H54 (cell line): ENCODE measurements around the gene APOL2.
A peak's percentile ranks its signal among the peaks of the same experiment; 100 is the strongest.

Experiments
- DNase-seq: peaks from one replicate; pipeline ENCODE4 v3.0.0; 2011; ENCODE audit warnings: low spot score, mixed read lengths; ENCODE audit not compliant: insufficient read length
- FAIRE-seq: peaks from 3 replicates; lab custom pipeline; 2011; peaks lifted over from hg19 to GRCh38; lab: Jason Lieb, UNC
- POLR2A ChIP-seq: IDR thresholded peaks from 2 replicates; pipeline ENCODE4 v1.6.1; 2011; ENCODE audit warnings: low read depth, mild to moderate bottlenecking, low read length

The APOL2 gene, protein sequence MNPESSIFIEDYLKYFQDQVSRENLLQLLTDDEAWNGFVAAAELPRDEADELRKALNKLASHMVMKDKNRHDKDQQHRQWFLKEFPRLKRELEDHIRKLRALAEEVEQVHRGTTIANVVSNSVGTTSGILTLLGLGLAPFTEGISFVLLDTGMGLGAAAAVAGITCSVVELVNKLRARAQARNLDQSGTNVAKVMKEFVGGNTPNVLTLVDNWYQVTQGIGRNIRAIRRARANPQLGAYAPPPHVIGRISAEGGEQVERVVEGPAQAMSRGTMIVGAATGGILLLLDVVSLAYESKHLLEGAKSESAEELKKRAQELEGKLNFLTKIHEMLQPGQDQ

DNA sequence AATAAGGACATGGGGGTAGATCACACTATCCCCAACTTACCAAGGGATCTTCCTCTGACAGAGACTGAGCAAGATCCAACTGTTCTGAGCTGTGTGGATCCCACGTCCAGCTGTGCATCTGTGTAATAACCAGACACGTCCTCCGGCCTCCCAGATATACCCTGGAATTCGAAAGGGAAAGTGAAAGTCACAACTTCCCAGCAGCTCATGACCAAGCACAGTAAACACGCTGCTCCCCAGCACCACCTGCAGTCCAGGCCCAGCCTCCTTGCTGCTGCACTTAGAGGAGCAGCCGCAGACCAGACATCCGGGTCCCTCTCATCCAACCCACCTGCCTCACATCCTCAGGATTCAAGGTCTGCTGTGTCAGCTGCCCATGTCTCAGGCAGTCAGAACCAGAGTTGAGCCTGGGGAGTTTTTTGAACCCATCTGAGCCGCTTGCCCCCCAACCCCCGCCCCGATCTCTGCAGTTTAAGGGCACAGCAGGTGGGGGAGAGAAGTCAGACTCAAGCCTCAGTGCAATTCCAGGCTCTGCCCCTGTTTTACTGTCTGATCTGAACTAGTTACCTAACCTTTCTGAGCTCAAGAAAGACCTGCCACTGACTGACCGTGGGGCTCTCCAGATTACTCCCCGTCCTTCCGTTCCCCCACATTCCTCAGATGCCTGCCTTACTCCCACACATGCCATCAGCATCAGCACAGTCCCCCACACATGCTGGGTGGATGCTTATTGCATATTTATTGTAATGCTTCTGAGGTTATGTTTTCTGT lies at the start of gene APOL2:
Gene APOL2 (minus strand): TSS at position 127 of the 771 bp plus-strand sequence. CDS start 6,365 bp downstream, outside the sequence.
- FAIRE-seq: peak; percentile 88
- TF ChIP-seq POLR2A: no peak
- peak; percentile 64 for DNase-seq

DNA sequence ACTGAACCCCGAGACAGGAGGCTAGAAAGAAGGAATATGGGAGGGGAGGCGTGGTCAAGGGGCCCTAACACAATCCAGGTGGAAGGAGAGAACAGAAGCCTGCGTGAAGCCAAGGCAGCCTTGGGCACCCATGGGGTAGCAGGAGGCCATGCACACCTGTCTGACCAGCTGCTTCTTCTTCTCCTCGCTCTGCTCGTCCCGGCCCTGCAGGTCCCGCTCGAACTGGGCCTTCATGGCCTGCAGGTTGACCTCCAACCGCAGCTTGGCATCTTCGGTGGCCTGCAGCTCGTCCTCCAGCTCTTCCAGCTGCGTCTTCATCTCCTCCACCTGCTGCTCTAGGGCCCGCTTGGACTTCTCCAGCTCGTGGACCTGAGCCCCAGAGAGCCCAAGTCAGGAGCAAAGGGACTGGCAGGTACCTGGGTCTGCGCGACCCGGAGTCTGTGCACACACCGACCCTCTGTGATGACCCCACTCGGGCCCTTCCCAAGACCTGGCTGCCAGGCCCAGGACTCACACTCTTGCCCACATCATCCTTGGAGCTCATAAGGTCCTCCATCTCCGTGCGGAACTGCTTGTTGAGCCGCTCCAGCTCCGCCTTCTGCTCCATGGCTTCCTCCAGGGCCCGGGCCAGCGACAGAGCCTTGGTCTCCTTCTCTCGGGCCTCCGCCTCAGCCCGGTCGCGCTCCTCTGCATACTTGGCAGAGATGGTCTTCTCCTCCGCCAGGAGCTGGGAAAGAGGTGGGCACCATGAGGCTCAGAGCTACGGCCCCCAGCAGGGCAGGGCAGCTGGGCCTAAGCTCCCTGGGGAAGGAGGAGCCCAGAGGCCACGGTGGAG lies 49.5 kb upstream of the APOL2 start:
- DNase-seq: no peak
- FAIRE-seq: no peak
- no peak for TF ChIP-seq POLR2A

DNA sequence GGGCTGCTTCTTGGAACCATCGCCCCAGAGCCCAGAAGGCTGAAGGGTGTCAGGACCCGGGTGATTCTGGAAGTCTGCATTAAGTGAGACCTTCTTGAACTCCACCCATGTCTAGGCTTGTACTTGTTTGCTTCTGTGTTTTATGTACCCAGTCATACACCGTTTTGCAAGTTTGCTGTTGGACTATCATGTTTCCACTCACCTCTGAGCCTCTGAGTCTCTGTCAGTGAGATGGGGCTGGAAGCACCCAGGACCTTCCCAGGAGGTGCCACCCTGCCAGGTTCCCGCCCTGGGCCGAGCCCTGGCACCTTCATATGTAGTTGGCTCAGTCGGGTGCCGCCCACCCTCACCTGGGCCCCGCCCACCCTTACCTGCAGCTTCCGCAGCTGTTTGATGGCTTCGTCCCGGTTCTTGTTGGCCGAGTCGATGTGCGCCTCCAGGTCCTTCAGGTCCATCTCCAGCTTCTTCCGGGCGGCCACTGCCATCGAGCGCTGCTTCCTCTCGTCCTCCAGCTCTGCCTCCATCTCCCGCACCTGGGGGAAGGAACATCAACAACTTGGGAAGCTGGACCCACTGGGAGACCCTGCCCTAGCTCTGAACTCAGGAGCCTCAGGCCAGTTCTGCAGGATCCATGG lies 48.7 kb upstream of the APOL2 start:
- TF ChIP-seq POLR2A: no peak
- no peak for DNase-seq
- FAIRE-seq: no peak

DNA sequence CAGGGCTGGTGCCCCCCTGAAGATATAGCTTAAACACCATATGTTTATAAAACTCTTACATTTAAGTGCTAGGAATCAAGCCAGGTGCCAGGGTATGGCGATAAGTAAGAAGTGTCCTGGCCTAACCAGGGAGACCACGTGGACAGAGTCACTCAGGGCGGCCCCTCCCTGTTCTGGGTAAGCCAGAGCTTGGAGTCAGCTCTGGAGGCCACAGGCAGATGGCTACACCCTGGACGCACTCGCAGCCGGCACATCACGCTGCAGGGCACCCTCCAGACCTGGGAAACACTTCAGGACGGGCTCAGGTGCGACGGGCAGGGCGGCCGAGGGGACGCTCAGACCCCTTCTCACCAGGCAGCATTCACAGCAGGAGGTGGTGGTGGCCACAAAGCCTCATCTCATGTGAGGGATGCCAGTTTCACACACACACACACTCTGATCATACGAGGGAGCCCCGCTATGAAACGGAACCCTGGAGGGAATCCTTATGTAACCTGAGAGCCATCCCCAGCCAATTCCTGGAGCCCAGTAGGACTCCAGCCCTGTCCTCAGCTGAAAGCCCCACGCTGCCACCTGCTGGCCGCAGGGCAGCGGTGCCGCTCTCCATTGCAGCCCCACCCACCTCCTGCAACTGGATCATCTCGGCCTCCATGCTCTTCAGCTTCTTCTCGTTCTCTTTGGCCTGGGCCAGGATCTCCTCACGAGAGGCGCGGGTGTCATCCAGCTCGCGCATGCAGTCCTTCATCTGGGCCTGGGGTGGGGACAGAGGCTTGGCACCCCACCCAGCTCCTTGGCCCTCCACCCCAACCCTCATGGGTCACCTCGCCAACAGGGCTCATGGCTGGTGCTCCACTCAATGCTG lies 47.0 kb upstream of the APOL2 start:
- TF ChIP-seq POLR2A: no peak
- DNase-seq (peak; percentile 76), FAIRE-seq (peak; percentile 65)

DNA sequence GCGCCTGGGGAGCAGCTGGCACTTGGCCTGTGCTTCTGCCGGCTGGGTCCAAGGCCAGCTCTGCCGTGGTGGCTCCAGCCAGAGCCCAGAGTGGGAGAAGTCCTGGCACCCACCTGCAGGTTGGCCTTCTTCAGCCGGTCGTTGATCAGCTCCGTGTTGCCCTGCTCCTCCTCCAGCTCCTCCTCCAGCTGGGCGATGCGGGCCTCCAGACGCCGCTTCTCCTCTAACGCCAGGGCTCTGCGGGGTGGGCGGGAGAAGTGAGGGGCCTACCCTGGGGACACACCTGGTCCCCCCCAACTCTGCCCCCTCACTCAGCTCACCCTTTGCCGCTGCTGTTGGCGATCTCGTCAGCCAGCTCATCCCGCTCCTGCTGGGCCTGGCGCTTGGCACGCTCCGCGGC lies 46.2 kb upstream of the APOL2 start:
- no peak for FAIRE-seq
- no peak for TF ChIP-seq POLR2A
- DNase-seq: no peak

DNA sequence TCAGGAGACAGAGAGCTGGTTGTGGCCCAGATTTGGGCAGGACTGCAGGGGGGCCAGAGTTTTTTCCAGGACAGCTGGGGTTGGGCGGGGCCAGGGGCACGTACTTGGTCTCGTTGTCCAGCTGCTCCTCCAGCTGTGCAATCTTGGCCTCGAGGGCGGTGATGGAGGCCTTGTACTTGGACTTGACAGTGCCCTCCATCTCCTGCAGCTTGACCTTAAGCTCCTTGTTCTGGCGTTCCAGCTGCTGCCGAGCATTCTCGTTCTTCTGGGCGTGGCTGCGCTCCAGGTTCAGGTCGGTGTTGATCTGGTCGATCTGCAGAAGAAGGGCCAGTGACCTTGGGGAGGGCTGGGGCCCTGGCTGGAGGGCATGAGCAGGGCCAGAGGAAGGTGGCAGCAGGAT lies 45.7 kb upstream of the APOL2 start:
- DNase-seq (no peak), FAIRE-seq (no peak)
- TF ChIP-seq POLR2A: no peak

DNA sequence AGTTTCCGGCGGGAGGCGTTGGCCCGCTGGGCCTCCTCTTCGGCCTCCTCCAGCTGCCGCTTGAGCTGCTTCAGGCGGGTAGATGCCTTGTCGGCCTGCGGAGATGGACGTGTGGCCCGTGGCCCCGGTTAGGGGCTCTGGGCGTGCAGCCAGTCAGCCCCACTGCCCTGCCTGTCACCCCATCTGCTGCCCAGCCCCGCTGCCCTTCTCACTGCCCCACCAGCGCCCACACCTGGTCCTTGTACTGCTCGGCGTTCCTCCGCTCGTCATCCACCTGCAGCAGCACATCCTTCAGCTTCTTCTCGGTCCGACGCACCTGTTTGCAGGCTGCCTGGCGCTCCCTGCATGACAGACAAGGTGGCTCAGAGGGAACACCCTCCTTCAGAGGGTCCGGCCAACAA lies 44.8 kb upstream of the APOL2 start:
- FAIRE-seq (no peak), DNase-seq (no peak)
- no peak for TF ChIP-seq POLR2A

DNA sequence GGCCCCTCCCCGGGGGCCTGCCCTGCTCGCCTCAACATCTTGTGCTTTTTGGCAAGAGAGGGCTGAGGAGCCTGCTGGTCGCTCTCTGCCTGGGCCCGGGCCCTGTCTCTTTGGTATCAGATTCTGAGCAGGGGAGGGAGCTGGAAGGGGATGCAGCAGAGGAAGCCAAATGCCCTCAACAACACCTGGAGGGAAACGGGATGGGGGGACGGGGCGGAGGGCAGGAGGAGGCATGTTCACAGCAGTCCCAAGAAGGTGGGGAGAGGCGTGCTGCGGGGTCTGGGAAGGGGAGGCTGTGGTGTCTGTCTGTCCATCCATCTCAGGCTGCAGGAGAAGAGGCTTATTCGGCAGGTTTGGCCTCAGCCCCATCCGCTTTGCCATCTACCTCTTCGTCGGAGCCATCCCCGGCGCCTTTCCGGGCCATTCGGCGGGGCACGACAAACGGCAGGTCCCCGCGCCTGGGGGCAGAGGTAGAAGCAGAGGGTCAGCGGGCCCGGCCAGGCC lies 43.1 kb upstream of the APOL2 start:
- TF ChIP-seq POLR2A: no peak
- FAIRE-seq: no peak

DNA sequence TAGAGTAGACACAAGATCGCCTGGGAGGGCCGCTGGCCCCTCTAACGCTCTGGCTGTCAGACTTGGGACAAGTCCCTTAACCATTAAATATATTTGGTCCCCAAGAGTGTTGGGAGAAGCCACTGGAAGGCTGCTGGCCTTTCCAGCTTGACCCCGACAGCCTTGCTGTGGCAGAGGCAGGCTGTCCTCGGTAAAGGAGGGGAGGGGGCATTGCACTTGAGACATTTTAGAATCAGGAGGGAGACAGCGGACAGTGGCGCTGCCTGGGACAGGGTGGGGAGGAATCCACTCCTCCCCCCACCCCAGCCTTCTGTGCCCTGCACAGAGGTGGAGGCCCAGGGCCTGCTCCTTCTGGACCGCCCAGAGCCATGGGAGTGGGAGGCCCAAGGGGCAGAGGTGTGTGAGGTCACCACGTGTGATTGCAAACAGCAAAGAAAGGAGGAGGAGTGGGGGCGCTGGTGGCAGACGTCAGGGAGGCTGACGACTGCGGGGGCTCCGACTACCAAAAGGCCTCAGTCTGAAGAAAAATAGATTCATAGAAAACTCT lies 42.5 kb upstream of the APOL2 start:
- TF ChIP-seq POLR2A: no peak

More for the DNA sequence above, 43.1 kb upstream of the APOL2 start:
- DNase-seq: no peak

DNA sequence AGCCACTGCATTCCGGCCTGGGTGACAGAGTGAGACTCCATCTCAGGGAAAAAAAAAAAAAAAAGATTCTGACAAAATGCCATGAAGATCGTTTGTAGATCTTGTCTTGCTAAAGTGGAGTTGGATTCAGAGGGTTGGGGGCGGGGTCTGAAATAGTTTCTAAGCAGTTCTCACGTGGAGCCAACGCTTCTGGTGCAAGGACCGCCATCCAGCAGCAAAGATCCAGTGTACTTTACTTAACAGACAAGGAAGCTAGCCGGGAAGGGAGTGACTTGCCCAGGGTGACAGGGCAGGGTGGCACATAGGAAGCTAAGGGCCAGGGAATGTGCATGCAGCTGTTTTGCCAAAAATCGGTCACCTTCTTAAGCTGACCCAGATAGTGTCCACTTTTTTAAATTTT lies 41.1 kb upstream of the APOL2 start:
- DNase-seq: no peak
- TF ChIP-seq POLR2A: no peak
- no peak for FAIRE-seq

More for the DNA sequence above, 42.5 kb upstream of the APOL2 start:
- DNase-seq (no peak), FAIRE-seq (no peak)

DNA sequence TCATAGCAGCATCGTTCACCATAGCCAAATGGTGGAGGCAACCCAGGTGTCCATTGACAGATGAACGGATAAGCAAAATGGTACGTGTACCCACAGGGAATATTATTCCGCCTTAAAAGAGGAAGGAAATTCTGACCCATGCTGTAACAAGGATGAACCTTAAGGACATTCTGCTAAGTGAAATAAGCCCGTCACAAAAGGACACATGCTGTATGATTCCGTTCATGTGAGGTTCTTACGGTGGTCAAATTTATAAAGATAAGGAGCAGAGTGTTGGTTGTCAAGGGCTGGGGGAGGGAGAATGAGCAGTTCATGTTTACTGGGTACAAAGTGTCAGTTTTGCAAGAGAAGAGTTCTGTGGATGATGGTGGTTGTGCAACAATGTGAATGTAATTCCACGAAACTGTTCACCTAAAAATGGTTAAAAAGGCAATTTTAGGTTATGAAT lies 39.9 kb upstream of the APOL2 start:
- FAIRE-seq (no peak), DNase-seq (no peak)
- TF ChIP-seq POLR2A: no peak
